Measurements from ENCODE around the gene KLC1.
A peak's percentile ranks its signal among the peaks of the same experiment; 100 is the strongest.

Gene KLC1

GRCh38 chr14:103740991-103741689, 112.1 kb downstream of the KLC1 start:
- TF ChIP-seq CTCF (conservative IDR thresholded peaks at IDR 0.05; ENCODE audit: low read depth, low read length) = no peak
- DNase-seq (ENCODE audit: low read depth) = no peak
- no peak overlapping the region for H3K4me3 ChIP-seq (ENCODE audit: low read length)

DNA sequence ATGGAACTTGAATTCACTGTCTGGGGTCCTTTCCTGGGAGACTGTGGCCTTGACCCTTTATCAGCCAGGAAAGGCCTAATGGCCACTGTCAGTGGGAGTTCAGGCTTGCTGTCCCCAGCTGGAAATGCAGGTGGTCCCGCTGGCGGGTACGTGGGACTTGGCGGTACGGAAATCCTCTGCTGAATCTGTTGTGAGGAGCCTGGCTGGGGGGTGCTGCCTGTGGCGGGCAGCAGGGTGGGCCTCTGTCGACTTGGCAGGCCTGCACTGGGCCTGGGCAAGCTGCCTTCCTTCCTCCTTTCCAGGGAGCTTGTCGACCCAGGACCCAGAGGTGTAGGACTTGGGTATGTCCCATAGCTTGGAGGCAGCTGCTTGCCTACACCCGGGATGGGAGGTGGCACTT, 112.9 kb downstream of the KLC1 start:
- TF ChIP-seq CTCF (conservative IDR thresholded peaks at IDR 0.05; ENCODE audit: low read depth, low read length) = no peak
- no peak for DNase-seq (ENCODE audit: low read depth)
- no peak overlapping the region for H3K4me3 ChIP-seq (ENCODE audit: low read length)

GRCh38 chr14:103742499-103743255, 113.7 kb downstream of the KLC1 start:
- H3K4me3 ChIP-seq (ENCODE audit: low read length) = no peak overlapping the region
- DNase-seq (ENCODE audit: low read depth) = peak; percentile 85
- TF ChIP-seq CTCF (conservative IDR thresholded peaks at IDR 0.05; ENCODE audit: low read depth, low read length) = no peak

- H3K4me3 ChIP-seq (ENCODE audit: low read length) = no peak overlapping the region
- DNase-seq (ENCODE audit: low read depth) = no peak
- TF ChIP-seq CTCF (conservative IDR thresholded peaks at IDR 0.05; ENCODE audit: low read depth, low read length) = no peak
Observed at GRCh38 chr14:103743691-103744090, 114.7 kb downstream of the KLC1 start.

DNA sequence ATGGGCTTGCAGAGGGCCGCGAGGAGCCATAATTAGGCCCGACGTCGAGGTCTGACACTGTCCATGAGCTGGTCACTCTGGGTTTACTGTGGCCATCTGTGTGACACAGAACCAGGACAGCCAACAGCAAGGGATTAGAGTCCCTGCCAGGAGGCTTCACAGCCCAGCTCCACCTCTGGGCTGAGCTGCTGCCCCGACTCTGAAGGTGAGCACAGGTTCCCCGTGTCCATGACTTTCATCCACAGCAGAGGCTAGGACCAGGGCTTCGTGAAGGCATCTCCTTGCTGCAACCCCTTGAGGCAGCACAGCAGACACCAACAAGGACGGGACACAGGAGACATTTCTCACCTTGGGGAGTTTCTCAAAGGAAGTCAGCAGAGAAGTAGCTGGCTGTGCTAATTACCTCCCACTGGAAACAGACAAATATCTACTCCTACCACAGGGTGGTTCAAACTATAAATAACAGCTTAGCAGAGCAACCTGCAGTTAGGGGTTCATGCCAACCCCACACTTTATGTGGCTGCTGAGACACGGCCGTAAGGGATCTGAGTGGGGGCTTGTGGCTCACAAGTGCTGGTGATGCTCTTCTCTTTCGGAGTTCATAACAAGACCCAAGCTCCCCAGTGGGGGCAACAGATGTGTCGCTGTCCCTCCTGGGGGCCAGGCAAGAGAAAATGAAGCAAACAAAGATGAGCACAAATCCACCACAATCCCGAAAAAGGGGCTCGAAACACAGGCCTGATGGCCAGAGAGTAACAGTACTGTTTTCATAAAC, 115.8 kb downstream of the KLC1 start:
- no peak overlapping the region for H3K4me3 ChIP-seq (ENCODE audit: low read length)
- DNase-seq (ENCODE audit: low read depth) = no peak
- TF ChIP-seq CTCF (conservative IDR thresholded peaks at IDR 0.05; ENCODE audit: low read depth, low read length) = no peak

DNA sequence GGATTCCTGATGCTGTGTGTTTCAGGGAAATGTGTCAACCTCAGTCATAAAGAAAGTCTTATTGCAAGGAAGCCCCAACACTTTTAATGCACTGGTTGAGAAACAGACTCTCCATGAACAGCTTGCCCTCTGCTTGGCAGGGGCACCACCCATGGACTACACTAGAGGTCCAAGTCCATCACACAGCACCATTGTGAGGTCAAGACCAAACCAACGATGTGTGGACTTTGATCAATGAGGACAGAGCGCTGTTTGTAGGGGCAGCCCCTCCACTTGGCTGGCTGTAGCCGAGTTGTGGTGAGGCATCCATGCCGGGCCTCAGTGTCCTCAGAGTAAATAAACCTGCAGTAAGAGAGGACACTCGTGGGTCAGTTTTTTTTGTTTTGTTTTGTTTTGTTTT, 116.4 kb downstream of the KLC1 start:
- TF ChIP-seq CTCF (conservative IDR thresholded peaks at IDR 0.05; ENCODE audit: low read depth, low read length) = no peak

More for the DNA sequence above, 116.4 kb downstream of the KLC1 start:
- H3K4me3 ChIP-seq (ENCODE audit: low read length) = no peak overlapping the region
- no peak for DNase-seq (ENCODE audit: low read depth)
